Cerebellar cortex (tissue), 1 donor: Measurements from ENCODE around the gene NLRP12.
"Not testable (repeated sequence)": the region's sequence is repeated elsewhere in the genome, so short reads cannot be mapped to it uniquely, and the experiment has no call there.

ENCODE experiments used
- DNase-seq: peaks from one replicate; pipeline ENCODE4 v3.0.0-alpha.2; 2015; ENCODE audit warnings: low spot score

The NLRP12 gene

GRCh38 chr19:53775524-53775923 is 48.6 kb downstream of the NLRP12 start:
- no peak for DNase-seq

GRCh38 chr19:53774491-53774890 is 49.6 kb downstream of the NLRP12 start:
- DNase-seq = not testable (repeated sequence)

GRCh38 chr19:53773999-53774398 is 50.1 kb downstream of the NLRP12 start:
- no peak for DNase-seq

GRCh38 chr19:53772943-53773342 is 51.2 kb downstream of the NLRP12 start:
- peak; percentile 54 for DNase-seq

GRCh38 chr19:53771144-53771543 is 53.0 kb downstream of the NLRP12 start:
- no peak for DNase-seq

- not testable (repeated sequence) for DNase-seq
Measured at GRCh38 chr19:53769696-53770309, 54.3 kb downstream of the NLRP12 start.

GRCh38 chr19:53768401-53768800 is 55.7 kb downstream of the NLRP12 start:
- DNase-seq = no peak

- DNase-seq = not testable (repeated sequence)
Measured at GRCh38 chr19:53758991-53759390, 65.1 kb downstream of the NLRP12 start.
